GM23338 (cell line): ENCODE measurements around the gene MOV10. TPM values are rescaled to one million over a fixed set of nuclear protein-coding genes. Genes with fewer than 3 reads are reported as not detected.

ENCODE experiments used
- ATAC-seq: fragments of 200-7000 bp; cut with Tn5 transposase; 3 replicates; pipeline ENCODE4 v1.9.1; 2020
- DNase-seq: peaks from one replicate; pipeline ENCODE4 v3.0.0-alpha.2; 2015; ENCODE audit warnings: low spot score
- H2AFZ ChIP-seq: fragments of 200-600 bp; sonication (generic); 2 replicates; pipeline ENCODE4 v1.8.0; 2016; ENCODE audit warnings: antibody characterized with exemption, mild to moderate bottlenecking, moderate library complexity
- H3F3A ChIP-seq: fragments of 200-600 bp; sonication (generic); replicated peaks from 2 replicates; pipeline ENCODE4 v1.8.0; 2017; ENCODE audit warnings: antibody characterized with exemption, mixed run types, low read depth
- H3K27ac ChIP-seq: fragments of 200-600 bp; sonication (generic); 2 replicates; pipeline ENCODE4 v1.6.1; 2016; ENCODE audit warnings: low read depth
- H3K27me3 ChIP-seq: fragments of 200-600 bp; sonication (generic); 2 replicates; pipeline ENCODE4 v1.8.0; 2016; ENCODE audit warnings: mild to moderate bottlenecking, mixed run types, moderate library complexity; ENCODE audit not compliant: insufficient read depth
- H3K36me3 ChIP-seq: fragments of 200-600 bp; sonication (generic); 2 replicates; pipeline ENCODE4 v1.8.0; 2016; ENCODE audit warnings: mild to moderate bottlenecking; ENCODE audit not compliant: insufficient read depth
- H3K4me1 ChIP-seq: fragments of 200-600 bp; sonication (generic); 2 replicates; pipeline ENCODE4 v1.8.0; 2016; ENCODE audit warnings: mild to moderate bottlenecking, moderate library complexity; ENCODE audit not compliant: insufficient read depth
- H3K4me2 ChIP-seq: fragments of 200-600 bp; sonication (generic); 2 replicates; pipeline ENCODE4 v1.7.1; 2017; ENCODE audit warnings: mixed run types
- H3K4me3 ChIP-seq: fragments of 200-600 bp; sonication (generic); 2 replicates; pipeline ENCODE4 v1.6.1; 2016; ENCODE audit warnings: mixed run types
- H3K79me2 ChIP-seq: fragments of 200-600 bp; sonication (generic); replicated peaks from 2 replicates; pipeline ENCODE4 v1.8.0; 2017; ENCODE audit warnings: mild to moderate bottlenecking; ENCODE audit not compliant: insufficient read depth
- H3K9me2 ChIP-seq: fragments of 200-600 bp; sonication (generic); 2 replicates; pipeline ENCODE4 v1.8.0; 2017; ENCODE audit not compliant: insufficient read depth
- H4K20me1 ChIP-seq: fragments of 200-600 bp; sonication (generic); replicated peaks from 2 replicates; pipeline ENCODE4 v1.8.0; 2017; ENCODE audit warnings: mild to moderate bottlenecking; ENCODE audit not compliant: insufficient read depth
- H3K27ac Mint-ChIP-seq: 2 replicates; pipeline ENCODE4 v1.8.0; 2020; ENCODE audit warnings: inconsistent platforms, mild to moderate bottlenecking, moderate library complexity, mixed read lengths
- H3K27me3 Mint-ChIP-seq: 3 replicates; pipeline ENCODE4 v1.8.0; 2022; ENCODE audit warnings: low read depth, mild to moderate bottlenecking, moderate library complexity, mixed read lengths, inconsistent platforms; ENCODE audit not compliant: insufficient read depth, poor library complexity
- H3K36me3 Mint-ChIP-seq: 3 replicates; pipeline ENCODE4 v1.8.0; 2021; ENCODE audit warnings: low read depth, mild to moderate bottlenecking, inconsistent platforms, moderate library complexity, mixed read lengths
- H3K4me1 Mint-ChIP-seq: 3 replicates; pipeline ENCODE4 v1.8.0; 2020; ENCODE audit warnings: mild to moderate bottlenecking, inconsistent platforms, mixed read lengths
- H3K4me3 Mint-ChIP-seq: 3 replicates; pipeline ENCODE4 v1.8.0; 2021; ENCODE audit warnings: moderate library complexity, mild to moderate bottlenecking, inconsistent platforms, mixed read lengths
- H3K9me3 Mint-ChIP-seq: 3 replicates; pipeline ENCODE4 v1.8.0; 2020; ENCODE audit warnings: moderate library complexity, mild to moderate bottlenecking, inconsistent platforms, mixed read lengths
- CTCF ChIP-seq, 2 experiments: fragments of 200-600 bp in 1 of 2; sonication (generic) in 1 of 2; conservative IDR thresholded peaks; 2 replicates each; pipeline versions ENCODE4 v1.5.1 to v1.6.1; 2016 to 2017; ENCODE audit warnings: antibody characterized with exemption in 2 of 2, low read depth in 2 of 2, mild to moderate bottlenecking in 2 of 2, moderate library complexity in 1 of 2
- EZH2 ChIP-seq: fragments of 200-600 bp; sonication (generic); IDR thresholded peaks from one replicate; pipeline ENCODE4 v1.8.0; 2017; ENCODE audit warnings: antibody characterized with exemption, mild to moderate bottlenecking, low read depth; ENCODE audit not compliant: unreplicated experiment
- JUNB ChIP-seq: IDR thresholded peaks from one replicate; pipeline ENCODE4 v1.6.1; 2016; ENCODE audit warnings: antibody characterized with exemption; ENCODE audit not compliant: unreplicated experiment
- REST ChIP-seq: IDR thresholded peaks from one replicate; pipeline ENCODE4 v1.6.1; 2018; ENCODE audit warnings: antibody characterized with exemption; ENCODE audit not compliant: unreplicated experiment
- ZNF331 ChIP-seq: fragments of 250-450 bp; sonication (Bioruptor Pico); IDR thresholded peaks from 2 replicates; pipeline ENCODE4 v1.5.0; 2020; ENCODE audit warnings: low read depth, mild to moderate bottlenecking, moderate library complexity
- ZNF462 ChIP-seq: fragments of 250-450 bp; sonication (Bioruptor Pico); IDR thresholded peaks from 2 replicates; pipeline ENCODE4 v1.5.0; 2020; ENCODE audit warnings: mild to moderate bottlenecking, moderate library complexity
- polyA plus RNA-seq: library from polyadenylated mRNA; unstranded; fragments of >200 nt; fragmentation: Nextera tagmentation; extraction: Ambion mirVana; gene quantifications from 2 replicates; pipeline ENCODE4 v1.2.1, GENCODE V29; 2016
- total RNA-seq: library from RNA; depleted of rRNA; stranded (reverse); fragments of >200 nt; shearing (Covaris generic); gene quantifications from 2 replicates; pipeline ENCODE4 v1.2.3, GENCODE V29; 2014

MOV10 gene
- total and polyA plus RNA-seq, 2 experiments from 2014 or later: 53.6 to 77.6 TPM

- Histone ChIP-seq H4K20me1 (peaks cover 25% of the 10 kb centered on the region), H3K79me2 (peaks cover 10% of the 10 kb centered on the region; the same call in 1 of the 2 replicates), H3F3A (peaks cover 12% of the 10 kb centered on the region; the same call in 1 of the 2 replicates), H3K27me3 (peaks cover 37% of the 10 kb centered on the region), H3K9me2 (no peaks in the 10 kb centered on the region), H3K27ac (no peak overlapping the region), H3K36me3 (peaks cover 4% of the 10 kb centered on the region; the same call in 1 of the 2 replicates), H2AFZ (no peak overlapping the region), H3K4me1 (peaks cover 66% of the 10 kb centered on the region), H3K4me3 (no peak overlapping the region), H3K4me2 (no peak overlapping the region)
- no peak for DNase-seq
- Mint-ChIP-seq H3K27me3 (peaks cover 49% of the 10 kb centered on the region), H3K4me1 (peaks cover 88% of the 10 kb centered on the region), H3K27ac (no peak overlapping the region), H3K4me3 (no peak overlapping the region), H3K9me3 (no peaks in the 10 kb centered on the region; the same call in 2 of the 3 replicates), H3K36me3 (peaks cover 50% of the 10 kb centered on the region)
- ATAC-seq: no peak
- TF ChIP-seq CTCF (conservative IDR thresholded peaks at IDR 0.05; ENCODE audit: low read depth in 2 of 2): no peak
- no peak for TF ChIP-seq ZNF331 (CRISPR knock-in tag)
- TF ChIP-seq ZNF462: no peak
- no peak for TF ChIP-seq REST
- TF ChIP-seq JUNB: no peak
- no peak for TF ChIP-seq EZH2
These were observed 28.2 kb downstream of the MOV10 start for GRCh38 chr1:112702420-112703261.
